ENCODE results near the gene NRP1. TPM values are rescaled to one million over a fixed set of nuclear protein-coding genes. Genes with fewer than 3 reads are reported as not detected.

NRP1 gene
- polyA plus RNA-seq, 3 donors = 1.1 to 1.7 (median 1.3) TPM

DNA sequence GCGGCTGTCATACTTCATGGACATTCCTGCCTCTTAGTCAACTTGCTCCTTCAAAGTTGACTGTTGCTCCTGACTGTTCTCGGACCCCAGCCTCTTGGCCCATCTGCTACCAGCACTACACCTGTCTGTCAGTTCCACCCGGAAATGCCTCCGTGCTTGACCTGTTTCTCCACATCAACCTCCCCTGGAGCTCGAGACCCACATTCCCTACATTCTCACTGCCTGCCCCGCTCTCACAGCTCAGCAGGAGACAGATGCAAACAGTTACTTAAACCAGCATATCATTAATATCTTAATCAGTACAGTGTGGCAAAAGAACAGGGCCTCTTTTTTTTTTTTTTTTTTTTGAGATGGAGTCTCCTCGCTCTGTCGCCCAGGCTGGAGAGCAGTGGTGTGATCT is 174.3 kb downstream of the NRP1 start:
- Mint-ChIP-seq H3K36me3 (no peaks in the 10 kb centered on the region), H3K27ac (no peak overlapping the region), H3K4me1 (peaks cover 5% of the 10 kb centered on the region), H3K4me3 (no peak overlapping the region), H3K9me3 (peaks cover 0 to 3% (median 0%) of the 10 kb centered on the region in 7 donors), H3K27me3 (ENCODE audit: low read depth in 3 of 3) (peaks cover 2 to 8% (median 2%) of the 10 kb centered on the region in 3 donors)
- Histone ChIP-seq H3K27me3 (ENCODE audit: control insufficient read depth in 2 of 2, insufficient read depth in 2 of 2, low read length in 2 of 2) (no peaks in the 10 kb centered on the region), H3K4me3 (replicated peaks in 1 of 3; ENCODE audit: low read depth in 2 of 3, low read length in 3 of 3) (no peak overlapping the region), H3K9ac (ENCODE audit: insufficient read depth, low read length, poor library complexity, severe bottlenecking) (no peak overlapping the region), H3K79me2 (ENCODE audit: insufficient read depth, low read length) (no peaks in the 10 kb centered on the region), H4K20me1 (ENCODE audit: insufficient read depth, low read length) (no peaks in the 10 kb centered on the region), H3K4me2 (replicated peaks; ENCODE audit: extremely low read depth, low read length, poor library complexity, severe bottlenecking) (no peak overlapping the region), H2AFZ (ENCODE audit: insufficient read depth, low read depth, low read length, poor library complexity, severe bottlenecking) (no peak overlapping the region), H3K36me3 (replicated peaks in 1 of 2; ENCODE audit: control insufficient read depth in 1 of 2, insufficient read depth in 2 of 2, low read length in 2 of 2) (no peaks in the 10 kb centered on the region), H3K4me1 (ENCODE audit: control insufficient read depth in 1 of 2, insufficient read depth in 2 of 2, low read length in 2 of 2) (peaks cover 0 to 3% of the 10 kb centered on the region in 2 donors), H3K9me3 (replicated peaks in 1 of 2; ENCODE audit: control insufficient read depth in 1 of 2, insufficient read depth in 1 of 2, low read length in 2 of 2) (no peaks in the 10 kb centered on the region), H3K27ac (ENCODE audit: low read depth in 1 of 2, low read length in 2 of 2) (no peak overlapping the region)
- intact Hi-C loops (cut with micrococcal nuclease) = no loop called here
- TF ChIP-seq, protein P1, sequence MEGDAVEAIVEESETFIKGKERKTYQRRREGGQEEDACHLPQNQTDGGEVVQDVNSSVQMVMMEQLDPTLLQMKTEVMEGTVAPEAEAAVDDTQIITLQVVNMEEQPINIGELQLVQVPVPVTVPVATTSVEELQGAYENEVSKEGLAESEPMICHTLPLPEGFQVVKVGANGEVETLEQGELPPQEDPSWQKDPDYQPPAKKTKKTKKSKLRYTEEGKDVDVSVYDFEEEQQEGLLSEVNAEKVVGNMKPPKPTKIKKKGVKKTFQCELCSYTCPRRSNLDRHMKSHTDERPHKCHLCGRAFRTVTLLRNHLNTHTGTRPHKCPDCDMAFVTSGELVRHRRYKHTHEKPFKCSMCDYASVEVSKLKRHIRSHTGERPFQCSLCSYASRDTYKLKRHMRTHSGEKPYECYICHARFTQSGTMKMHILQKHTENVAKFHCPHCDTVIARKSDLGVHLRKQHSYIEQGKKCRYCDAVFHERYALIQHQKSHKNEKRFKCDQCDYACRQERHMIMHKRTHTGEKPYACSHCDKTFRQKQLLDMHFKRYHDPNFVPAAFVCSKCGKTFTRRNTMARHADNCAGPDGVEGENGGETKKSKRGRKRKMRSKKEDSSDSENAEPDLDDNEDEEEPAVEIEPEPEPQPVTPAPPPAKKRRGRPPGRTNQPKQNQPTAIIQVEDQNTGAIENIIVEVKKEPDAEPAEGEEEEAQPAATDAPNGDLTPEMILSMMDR (IDR thresholded peaks at IDR 0.05) = no peak
- WGBS (ENCODE audit: insufficient coverage) = 95% methylated on average over 5 of the region's 8 CpGs
- DNase-seq = no peak

DNA sequence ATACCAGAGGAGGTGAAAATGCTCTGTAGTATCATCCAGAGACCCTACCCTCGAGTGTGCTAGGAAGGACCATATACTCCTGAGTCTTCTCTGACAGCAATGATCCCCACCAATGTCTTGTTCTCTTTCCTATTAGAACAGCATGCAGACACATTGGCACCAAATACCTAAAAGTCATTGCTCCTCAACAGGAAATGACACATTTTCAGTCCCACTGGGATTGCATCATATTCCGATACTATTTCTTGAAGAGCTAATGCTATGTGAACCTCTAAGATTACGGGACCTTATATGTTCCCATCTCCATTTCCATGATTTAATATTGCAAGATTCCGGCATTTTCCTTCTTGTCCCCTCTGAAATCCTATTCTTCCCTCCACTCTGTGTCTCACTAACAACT is 177.4 kb downstream of the NRP1 start:
- H3K79me2 ChIP-seq (ENCODE audit: insufficient read depth, low read length) = no peaks in the 10 kb centered on the region
- no peak overlapping the region for H3K4me3 ChIP-seq (replicated peaks in 1 of 3; ENCODE audit: low read depth in 2 of 3, low read length in 3 of 3)
- H3K27ac Mint-ChIP-seq = no peak overlapping the region
- peak in 1 of 3 donors; percentile 22 for DNase-seq
- no peak overlapping the region for H3K4me2 ChIP-seq (replicated peaks; ENCODE audit: extremely low read depth, low read length, poor library complexity, severe bottlenecking)
- no peak overlapping the region for H2AFZ ChIP-seq (ENCODE audit: insufficient read depth, low read depth, low read length, poor library complexity, severe bottlenecking)
- peaks cover 4 to 8% (median 5%) of the 10 kb centered on the region in 3 donors for H3K27me3 Mint-ChIP-seq (ENCODE audit: low read depth in 3 of 3)
- H3K36me3 Mint-ChIP-seq = no peaks in the 10 kb centered on the region
- no peak overlapping the region for H3K27ac ChIP-seq (ENCODE audit: low read depth in 1 of 2, low read length in 2 of 2)
- TF ChIP-seq, protein P1 (IDR thresholded peaks at IDR 0.05) = no peak
- no peak overlapping the region for H3K4me3 Mint-ChIP-seq
- WGBS (ENCODE audit: insufficient coverage) = 54% methylated on average over 2 of the region's 4 CpGs
- H3K27me3 ChIP-seq (ENCODE audit: control insufficient read depth in 2 of 2, insufficient read depth in 2 of 2, low read length in 2 of 2) = no peaks in the 10 kb centered on the region
- no peaks in the 10 kb centered on the region for H4K20me1 ChIP-seq (ENCODE audit: insufficient read depth, low read length)
- H3K36me3 ChIP-seq (replicated peaks in 1 of 2; ENCODE audit: control insufficient read depth in 1 of 2, insufficient read depth in 2 of 2, low read length in 2 of 2) = no peaks in the 10 kb centered on the region
- intact Hi-C loops (cut with micrococcal nuclease) = no loop called here
- no peak overlapping the region for H3K9ac ChIP-seq (ENCODE audit: insufficient read depth, low read length, poor library complexity, severe bottlenecking)
- H3K4me1 ChIP-seq (ENCODE audit: control insufficient read depth in 1 of 2, insufficient read depth in 2 of 2, low read length in 2 of 2) = peaks cover 0 to 3% of the 10 kb centered on the region in 2 donors
- H3K9me3 ChIP-seq (replicated peaks in 1 of 2; ENCODE audit: control insufficient read depth in 1 of 2, insufficient read depth in 1 of 2, low read length in 2 of 2) = no peaks in the 10 kb centered on the region
- peaks cover 5% of the 10 kb centered on the region for H3K4me1 Mint-ChIP-seq
- peaks cover 0 to 3% (median 0%) of the 10 kb centered on the region in 7 donors for H3K9me3 Mint-ChIP-seq
